ENCODE measurements around the gene SUPT3H. TPM values are rescaled to one million over a fixed set of nuclear protein-coding genes. Genes with fewer than 3 reads are reported as not detected.
"Not testable (repeated sequence)": the region's sequence is repeated elsewhere in the genome, so short reads cannot be mapped to it uniquely, and the experiment has no call there.

The SUPT3H gene
- total and polyA plus RNA-seq, 2 of the 13 experiments (the other 11 are each of a cell fraction or from before 2014, with no cell fraction given), result 11.9 to 36.1 TPM

DNA sequence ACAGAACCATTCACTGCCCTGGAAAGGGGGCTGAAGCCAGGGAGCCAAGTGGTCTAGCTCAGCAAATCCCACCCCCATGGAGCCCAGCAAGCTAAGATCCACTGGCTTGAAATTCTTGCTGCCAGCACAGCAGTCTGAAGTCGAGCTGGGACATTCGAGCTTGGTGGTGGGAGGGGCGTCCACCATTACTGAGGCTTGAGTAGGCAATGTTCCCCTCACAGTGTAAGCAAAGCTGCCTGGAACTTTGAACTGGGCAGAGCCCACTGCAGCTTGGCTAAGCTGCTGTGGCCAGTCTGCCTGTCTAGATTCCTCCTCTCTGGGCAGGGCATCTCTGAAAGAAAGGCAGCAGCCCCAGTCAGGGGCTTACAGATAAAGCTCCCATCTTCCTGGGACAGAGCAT lies 498.7 kb downstream of the SUPT3H start (continued):
- TF ChIP-seq, protein P1, sequence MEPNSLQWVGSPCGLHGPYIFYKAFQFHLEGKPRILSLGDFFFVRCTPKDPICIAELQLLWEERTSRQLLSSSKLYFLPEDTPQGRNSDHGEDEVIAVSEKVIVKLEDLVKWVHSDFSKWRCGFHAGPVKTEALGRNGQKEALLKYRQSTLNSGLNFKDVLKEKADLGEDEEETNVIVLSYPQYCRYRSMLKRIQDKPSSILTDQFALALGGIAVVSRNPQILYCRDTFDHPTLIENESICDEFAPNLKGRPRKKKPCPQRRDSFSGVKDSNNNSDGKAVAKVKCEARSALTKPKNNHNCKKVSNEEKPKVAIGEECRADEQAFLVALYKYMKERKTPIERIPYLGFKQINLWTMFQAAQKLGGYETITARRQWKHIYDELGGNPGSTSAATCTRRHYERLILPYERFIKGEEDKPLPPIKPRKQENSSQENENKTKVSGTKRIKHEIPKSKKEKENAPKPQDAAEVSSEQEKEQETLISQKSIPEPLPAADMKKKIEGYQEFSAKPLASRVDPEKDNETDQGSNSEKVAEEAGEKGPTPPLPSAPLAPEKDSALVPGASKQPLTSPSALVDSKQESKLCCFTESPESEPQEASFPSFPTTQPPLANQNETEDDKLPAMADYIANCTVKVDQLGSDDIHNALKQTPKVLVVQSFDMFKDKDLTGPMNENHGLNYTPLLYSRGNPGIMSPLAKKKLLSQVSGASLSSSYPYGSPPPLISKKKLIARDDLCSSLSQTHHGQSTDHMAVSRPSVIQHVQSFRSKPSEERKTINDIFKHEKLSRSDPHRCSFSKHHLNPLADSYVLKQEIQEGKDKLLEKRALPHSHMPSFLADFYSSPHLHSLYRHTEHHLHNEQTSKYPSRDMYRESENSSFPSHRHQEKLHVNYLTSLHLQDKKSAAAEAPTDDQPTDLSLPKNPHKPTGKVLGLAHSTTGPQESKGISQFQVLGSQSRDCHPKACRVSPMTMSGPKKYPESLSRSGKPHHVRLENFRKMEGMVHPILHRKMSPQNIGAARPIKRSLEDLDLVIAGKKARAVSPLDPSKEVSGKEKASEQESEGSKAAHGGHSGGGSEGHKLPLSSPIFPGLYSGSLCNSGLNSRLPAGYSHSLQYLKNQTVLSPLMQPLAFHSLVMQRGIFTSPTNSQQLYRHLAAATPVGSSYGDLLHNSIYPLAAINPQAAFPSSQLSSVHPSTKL (CRISPR knock-in tag; IDR thresholded peaks at IDR 0.05), result peak; percentile 63
- peak; percentile 69; the same call in 1 of the 2 replicates for TF ChIP-seq ZNF644 (CRISPR knock-in tag; IDR thresholded peaks at IDR 0.05; ENCODE audit: low read depth)
- peak; percentile 88 for TF ChIP-seq HNF4A (CRISPR knock-in tag; IDR thresholded peaks at IDR 0.05)
- TF ChIP-seq ELF3 (CRISPR knock-in tag; IDR thresholded peaks at IDR 0.05), result 0 out of 2 replicates have a peak, but pooled peaks have one; percentile 37
- TF ChIP-seq, protein P2, sequence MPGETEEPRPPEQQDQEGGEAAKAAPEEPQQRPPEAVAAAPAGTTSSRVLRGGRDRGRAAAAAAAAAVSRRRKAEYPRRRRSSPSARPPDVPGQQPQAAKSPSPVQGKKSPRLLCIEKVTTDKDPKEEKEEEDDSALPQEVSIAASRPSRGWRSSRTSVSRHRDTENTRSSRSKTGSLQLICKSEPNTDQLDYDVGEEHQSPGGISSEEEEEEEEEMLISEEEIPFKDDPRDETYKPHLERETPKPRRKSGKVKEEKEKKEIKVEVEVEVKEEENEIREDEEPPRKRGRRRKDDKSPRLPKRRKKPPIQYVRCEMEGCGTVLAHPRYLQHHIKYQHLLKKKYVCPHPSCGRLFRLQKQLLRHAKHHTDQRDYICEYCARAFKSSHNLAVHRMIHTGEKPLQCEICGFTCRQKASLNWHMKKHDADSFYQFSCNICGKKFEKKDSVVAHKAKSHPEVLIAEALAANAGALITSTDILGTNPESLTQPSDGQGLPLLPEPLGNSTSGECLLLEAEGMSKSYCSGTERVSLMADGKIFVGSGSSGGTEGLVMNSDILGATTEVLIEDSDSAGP (CRISPR knock-in tag; IDR thresholded peaks at IDR 0.05; ENCODE audit: borderline replicate concordance), result peak; percentile 52; the same call in 1 of the 2 replicates
- TF ChIP-seq ZNF121 (CRISPR knock-in tag; IDR thresholded peaks at IDR 0.05), result peak; percentile 80
- TF ChIP-seq, protein P3, sequence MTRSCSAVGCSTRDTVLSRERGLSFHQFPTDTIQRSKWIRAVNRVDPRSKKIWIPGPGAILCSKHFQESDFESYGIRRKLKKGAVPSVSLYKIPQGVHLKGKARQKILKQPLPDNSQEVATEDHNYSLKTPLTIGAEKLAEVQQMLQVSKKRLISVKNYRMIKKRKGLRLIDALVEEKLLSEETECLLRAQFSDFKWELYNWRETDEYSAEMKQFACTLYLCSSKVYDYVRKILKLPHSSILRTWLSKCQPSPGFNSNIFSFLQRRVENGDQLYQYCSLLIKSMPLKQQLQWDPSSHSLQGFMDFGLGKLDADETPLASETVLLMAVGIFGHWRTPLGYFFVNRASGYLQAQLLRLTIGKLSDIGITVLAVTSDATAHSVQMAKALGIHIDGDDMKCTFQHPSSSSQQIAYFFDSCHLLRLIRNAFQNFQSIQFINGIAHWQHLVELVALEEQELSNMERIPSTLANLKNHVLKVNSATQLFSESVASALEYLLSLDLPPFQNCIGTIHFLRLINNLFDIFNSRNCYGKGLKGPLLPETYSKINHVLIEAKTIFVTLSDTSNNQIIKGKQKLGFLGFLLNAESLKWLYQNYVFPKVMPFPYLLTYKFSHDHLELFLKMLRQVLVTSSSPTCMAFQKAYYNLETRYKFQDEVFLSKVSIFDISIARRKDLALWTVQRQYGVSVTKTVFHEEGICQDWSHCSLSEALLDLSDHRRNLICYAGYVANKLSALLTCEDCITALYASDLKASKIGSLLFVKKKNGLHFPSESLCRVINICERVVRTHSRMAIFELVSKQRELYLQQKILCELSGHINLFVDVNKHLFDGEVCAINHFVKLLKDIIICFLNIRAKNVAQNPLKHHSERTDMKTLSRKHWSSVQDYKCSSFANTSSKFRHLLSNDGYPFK (CRISPR knock-in tag; IDR thresholded peaks at IDR 0.05; ENCODE audit: borderline replicate concordance), result peak; percentile 88; the same call in 1 of the 2 replicates
- peak; percentile 20; the same call in 1 of the 2 replicates for TF ChIP-seq BORCS8-MEF2B (CRISPR knock-in tag; IDR thresholded peaks at IDR 0.05)
- TF ChIP-seq, protein P4, sequence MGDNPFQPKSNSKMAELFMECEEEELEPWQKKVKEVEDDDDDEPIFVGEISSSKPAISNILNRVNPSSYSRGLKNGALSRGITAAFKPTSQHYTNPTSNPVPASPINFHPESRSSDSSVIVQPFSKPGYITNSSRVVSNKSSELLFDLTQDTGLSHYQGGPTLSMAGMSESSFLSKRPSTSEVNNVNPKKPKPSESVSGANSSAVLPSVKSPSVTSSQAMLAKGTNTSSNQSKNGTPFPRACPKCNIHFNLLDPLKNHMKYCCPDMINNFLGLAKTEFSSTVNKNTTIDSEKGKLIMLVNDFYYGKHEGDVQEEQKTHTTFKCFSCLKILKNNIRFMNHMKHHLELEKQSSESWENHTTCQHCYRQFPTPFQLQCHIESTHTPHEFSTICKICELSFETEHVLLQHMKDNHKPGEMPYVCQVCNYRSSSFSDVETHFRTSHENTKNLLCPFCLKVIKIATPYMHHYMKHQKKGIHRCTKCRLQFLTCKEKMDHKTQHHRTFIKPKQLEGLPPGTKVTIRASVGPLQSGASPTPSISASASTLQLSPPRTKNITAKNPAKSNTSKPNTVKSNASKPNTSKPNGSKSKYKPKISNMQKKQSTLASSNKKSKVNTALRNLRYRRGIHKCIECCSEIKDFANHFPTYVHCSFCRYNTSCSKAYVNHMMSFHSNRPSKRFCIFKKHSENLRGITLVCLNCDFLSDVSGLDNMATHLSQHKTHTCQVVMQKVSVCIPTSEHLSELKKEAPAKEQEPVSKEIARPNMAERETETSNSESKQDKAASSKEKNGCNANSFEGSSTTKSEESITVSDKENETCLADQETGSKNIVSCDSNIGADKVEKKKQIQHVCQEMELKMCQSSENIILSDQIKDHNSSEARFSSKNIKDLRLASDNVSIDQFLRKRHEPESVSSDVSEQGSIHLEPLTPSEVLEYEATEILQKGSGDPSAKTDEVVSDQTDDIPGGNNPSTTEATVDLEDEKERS (CRISPR knock-in tag; IDR thresholded peaks at IDR 0.05), result peak; percentile 24; the same call in 1 of the 2 replicates
- peak; percentile 53 for TF ChIP-seq SALL1 (CRISPR knock-in tag; IDR thresholded peaks at IDR 0.05)
- TF ChIP-seq SOX13 (IDR thresholded peaks at IDR 0.05), result not testable (repeated sequence)
- 0 out of 4 replicates have a peak, but pooled peaks of 1 of the 2 experiments have one; percentile 16 for TF ChIP-seq SOX13 (CRISPR knock-in tag; conservative IDR thresholded peaks at IDR 0.05 in 1 of 2, IDR thresholded peaks at IDR 0.05 in 1 of 2)
- TF ChIP-seq, protein P5, sequence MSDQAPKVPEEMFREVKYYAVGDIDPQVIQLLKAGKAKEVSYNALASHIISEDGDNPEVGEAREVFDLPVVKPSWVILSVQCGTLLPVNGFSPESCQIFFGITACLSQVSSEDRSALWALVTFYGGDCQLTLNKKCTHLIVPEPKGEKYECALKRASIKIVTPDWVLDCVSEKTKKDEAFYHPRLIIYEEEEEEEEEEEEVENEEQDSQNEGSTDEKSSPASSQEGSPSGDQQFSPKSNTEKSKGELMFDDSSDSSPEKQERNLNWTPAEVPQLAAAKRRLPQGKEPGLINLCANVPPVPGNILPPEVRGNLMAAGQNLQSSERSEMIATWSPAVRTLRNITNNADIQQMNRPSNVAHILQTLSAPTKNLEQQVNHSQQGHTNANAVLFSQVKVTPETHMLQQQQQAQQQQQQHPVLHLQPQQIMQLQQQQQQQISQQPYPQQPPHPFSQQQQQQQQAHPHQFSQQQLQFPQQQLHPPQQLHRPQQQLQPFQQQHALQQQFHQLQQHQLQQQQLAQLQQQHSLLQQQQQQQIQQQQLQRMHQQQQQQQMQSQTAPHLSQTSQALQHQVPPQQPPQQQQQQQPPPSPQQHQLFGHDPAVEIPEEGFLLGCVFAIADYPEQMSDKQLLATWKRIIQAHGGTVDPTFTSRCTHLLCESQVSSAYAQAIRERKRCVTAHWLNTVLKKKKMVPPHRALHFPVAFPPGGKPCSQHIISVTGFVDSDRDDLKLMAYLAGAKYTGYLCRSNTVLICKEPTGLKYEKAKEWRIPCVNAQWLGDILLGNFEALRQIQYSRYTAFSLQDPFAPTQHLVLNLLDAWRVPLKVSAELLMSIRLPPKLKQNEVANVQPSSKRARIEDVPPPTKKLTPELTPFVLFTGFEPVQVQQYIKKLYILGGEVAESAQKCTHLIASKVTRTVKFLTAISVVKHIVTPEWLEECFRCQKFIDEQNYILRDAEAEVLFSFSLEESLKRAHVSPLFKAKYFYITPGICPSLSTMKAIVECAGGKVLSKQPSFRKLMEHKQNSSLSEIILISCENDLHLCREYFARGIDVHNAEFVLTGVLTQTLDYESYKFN (CRISPR knock-in tag; conservative IDR thresholded peaks at IDR 0.05), result peak; percentile 55

All from HepG2 (cell line).